GM13976 (cell line): ENCODE data around the gene DCHS2.

Experiments used
- DNase-seq: peaks from one replicate; pipeline ENCODE4 v3.0.0; 2012; ENCODE audit warnings: low spot score
- in situ Hi-C: fragments of 300-500 bp; cut with MboI; formaldehyde crosslinking; loops from one replicate; pipeline ENCODE4 v1.12.0; 2022; ENCODE audit warnings: low sequenced_read_pairs, mixed read lengths, inconsistent platforms; ENCODE audit not compliant: unreplicated experiment
- TF ChIP-seq, protein P1 (sequence below): IDR thresholded peaks from 2 replicates; pipeline ENCODE4 v1.5.1; 2012; ENCODE audit warnings: borderline replicate concordance, mild to moderate bottlenecking; ENCODE audit not compliant: insufficient read depth; ENCODE audit errors: extremely low read depth, missing control alignments, control extremely low read depth

DCHS2 gene

DNA sequence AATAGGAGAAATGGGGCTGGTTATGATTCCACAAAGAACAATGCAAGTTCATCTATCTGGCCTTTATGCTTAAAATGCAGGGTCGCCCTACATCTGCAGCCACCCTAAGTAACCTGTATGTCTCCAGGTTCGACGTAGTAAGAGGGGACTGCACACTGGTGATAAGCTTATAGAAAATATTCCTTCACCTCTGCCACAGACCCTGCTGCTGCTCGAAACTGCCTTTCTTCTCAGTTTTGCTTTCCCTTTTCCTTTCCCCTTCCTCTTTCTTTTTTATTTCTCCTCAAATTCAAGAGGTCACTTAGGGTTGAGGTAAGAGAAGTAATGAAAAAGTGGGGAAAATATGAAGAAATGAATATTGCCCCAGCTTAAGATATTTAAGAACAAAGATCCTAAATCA, 123.5 kb downstream of the DCHS2 start:
- in situ Hi-C loops, result no loop called here
- TF ChIP-seq, protein P1, sequence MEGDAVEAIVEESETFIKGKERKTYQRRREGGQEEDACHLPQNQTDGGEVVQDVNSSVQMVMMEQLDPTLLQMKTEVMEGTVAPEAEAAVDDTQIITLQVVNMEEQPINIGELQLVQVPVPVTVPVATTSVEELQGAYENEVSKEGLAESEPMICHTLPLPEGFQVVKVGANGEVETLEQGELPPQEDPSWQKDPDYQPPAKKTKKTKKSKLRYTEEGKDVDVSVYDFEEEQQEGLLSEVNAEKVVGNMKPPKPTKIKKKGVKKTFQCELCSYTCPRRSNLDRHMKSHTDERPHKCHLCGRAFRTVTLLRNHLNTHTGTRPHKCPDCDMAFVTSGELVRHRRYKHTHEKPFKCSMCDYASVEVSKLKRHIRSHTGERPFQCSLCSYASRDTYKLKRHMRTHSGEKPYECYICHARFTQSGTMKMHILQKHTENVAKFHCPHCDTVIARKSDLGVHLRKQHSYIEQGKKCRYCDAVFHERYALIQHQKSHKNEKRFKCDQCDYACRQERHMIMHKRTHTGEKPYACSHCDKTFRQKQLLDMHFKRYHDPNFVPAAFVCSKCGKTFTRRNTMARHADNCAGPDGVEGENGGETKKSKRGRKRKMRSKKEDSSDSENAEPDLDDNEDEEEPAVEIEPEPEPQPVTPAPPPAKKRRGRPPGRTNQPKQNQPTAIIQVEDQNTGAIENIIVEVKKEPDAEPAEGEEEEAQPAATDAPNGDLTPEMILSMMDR, result no peak
- DNase-seq, result no peak

DNA sequence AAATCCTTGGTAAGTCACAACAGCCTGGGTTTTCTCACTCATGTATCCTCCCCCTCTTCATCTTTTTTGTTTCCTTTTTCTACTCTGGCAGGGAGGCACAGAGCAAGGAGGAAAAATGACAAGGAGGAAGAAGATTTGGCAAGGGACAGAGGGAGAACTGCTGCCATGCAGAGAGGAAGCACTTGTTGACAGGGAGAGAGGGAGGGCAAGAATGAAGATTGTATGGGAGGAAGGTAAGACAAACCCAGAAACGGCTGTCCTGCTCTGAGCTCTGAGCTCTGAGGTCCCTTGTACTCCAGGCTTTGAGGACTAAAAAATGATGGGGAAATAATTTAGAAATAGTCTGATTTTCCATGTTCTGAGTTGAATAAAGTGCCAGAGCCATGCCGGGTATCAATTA, 123.9 kb downstream of the DCHS2 start:
- no peak for DNase-seq
- TF ChIP-seq, protein P1, result no peak
- in situ Hi-C loops, result no loop called here

- in situ Hi-C loops, result no loop called here
- TF ChIP-seq, protein P1, result no peak
- DNase-seq, result no peak
Observed at GRCh38 chr4:154366956-154367355, 124.6 kb downstream of the DCHS2 start.

DNA sequence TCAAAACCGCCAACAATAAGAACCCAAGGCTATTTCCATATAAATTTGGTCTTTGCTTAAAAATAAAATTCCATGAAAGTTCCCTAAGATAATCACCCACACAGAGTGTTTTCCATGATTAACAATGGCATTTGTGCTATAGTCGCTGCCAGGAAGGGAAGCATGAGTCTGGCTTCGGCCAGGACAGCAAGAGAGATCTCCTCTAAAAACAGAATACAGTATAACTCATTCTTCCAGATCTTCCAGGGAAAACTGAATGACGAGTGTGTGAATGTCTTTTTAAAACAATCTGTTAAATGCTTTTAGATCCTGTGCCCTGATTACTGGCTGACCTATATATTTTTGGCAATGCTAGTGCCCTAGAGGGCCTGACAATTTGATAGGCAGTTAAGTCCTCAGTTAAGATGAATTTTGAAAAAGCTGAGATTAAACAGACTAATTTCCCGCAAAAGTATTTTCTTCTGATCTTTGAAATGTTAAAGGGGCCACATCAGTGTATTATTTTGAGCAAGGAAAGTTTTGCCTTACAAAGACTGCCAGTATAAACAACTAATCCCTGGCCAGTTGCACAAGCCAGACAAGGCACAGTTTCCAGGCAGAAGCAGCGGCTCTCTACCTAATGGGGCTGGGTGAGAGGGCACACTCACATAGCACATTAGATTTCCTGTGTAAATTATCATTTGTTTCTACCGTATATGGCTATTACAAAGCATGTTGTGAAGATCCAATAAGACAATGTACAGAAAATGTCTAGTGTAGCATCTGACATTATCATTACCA, 127.3 kb downstream of the DCHS2 start:
- TF ChIP-seq, protein P1, result no peak
- DNase-seq, result no peak
- in situ Hi-C loops, result no loop called here

DNA sequence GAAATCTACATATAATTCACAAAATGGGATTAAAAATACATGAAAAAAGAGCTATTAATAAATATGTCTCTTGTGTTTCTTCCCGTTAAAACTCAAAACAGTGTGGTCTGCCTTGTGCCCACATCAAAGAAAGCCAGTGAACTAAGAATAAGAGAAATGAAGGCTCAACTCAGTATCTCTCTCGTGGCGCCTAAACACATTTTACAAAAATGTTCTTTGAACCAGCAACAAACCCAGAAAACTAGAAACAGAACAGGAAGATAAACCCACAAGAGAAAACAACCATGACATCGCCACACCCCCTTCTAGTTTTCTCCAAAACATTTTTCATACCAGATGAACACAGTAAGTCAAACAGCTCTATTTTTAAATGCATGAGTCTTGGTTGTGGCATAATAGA, 130.1 kb downstream of the DCHS2 start:
- TF ChIP-seq, protein P1, result no peak
- DNase-seq, result no peak
- in situ Hi-C loops, result no loop called here

DNA sequence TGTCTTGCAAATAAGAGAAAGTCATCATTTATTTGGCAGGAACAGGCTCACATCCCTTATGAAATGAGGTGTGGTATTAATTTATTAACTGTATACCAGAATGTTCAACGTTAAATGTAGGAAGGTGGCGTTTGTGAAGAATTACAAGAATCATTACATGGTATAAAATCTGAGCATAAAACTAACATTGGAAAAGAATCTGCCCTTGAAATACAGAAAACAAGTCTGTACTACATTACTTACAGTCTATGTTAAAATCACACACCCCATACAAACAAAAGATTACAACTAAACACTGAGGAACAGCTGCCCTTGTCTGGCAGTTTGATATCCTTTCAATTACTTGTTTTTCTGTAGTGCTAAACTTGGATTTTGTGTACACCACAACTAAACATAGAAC, 131.1 kb downstream of the DCHS2 start:
- in situ Hi-C loops, result no loop called here
- TF ChIP-seq, protein P1, result no peak
- DNase-seq, result no peak
